Measurements from ENCODE around the gene TMPRSS6.

TMPRSS6 gene

DNA sequence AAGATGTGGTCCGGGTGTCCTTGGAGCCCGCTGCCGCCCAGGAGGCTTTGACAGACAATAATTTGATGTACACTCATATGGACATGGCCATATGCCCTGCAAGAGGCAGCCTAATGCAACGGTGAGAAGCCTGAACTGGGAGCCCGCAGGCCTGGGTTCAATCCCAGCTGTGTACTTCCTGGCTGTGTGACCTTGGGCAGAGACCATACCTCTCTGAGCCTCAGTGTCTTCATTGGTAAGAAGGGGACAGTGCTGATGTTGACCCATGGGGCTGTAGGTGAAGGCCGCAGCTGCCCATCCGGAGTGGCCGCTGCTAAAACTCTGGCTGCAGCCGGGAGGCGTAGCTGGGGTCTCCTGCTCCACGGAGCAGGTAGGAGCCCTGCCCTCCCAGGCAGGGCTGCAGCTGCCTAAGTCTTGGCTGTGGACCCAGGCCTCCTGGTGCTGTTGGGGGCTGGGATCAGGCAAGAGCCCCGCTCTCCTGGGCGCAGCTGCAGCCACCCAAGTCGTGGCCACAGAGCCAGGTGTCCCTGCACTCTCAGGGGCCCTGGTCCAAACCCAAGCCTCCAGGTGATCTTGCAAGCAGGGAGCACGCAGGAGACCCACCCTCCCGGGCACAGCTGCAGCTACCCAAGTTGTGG, 31.3 kb upstream of the TMPRSS6 start:
- FAIRE-seq = no peak

GRCh38 chr22:37139762-37140161, 30.2 kb upstream of the TMPRSS6 start:
- no peak for FAIRE-seq

DNA sequence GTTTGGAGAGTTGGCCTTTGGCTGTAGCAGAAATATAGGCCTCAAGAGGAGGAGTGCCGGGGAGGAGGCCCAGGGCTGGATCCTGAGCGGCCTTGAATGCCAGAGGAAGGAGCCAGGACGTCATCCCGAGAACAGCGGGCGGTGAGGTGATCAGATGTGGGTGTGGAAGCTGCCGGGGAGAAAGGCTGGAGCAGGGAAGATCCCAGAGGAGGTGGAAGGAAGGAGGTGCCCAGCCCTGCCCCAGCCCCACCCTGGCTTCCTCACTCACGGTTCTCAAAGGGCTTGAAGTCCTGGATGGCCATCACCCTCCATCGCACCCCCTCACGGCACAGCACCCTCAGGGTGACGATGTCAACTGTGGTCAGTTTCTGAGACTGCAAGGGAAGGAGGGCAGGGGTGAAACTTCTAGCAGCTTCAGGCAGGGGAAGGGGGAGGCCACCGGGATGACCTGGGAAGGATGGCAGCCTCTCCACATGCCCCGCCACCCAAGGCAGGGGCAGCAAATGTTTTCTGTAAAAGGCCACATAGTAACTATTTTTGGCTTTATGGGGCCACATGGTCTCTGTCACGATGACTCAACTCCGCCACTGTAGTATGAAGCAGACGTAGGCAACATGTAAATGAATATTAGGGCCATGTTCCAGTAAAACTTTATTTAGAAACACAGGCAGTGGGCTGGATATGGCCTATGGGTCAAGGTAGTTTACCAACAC, 29.5 kb upstream of the TMPRSS6 start:
- FAIRE-seq = no peak

GRCh38 chr22:37137903-37138665, 28.6 kb upstream of the TMPRSS6 start:
- FAIRE-seq = no peak

DNA sequence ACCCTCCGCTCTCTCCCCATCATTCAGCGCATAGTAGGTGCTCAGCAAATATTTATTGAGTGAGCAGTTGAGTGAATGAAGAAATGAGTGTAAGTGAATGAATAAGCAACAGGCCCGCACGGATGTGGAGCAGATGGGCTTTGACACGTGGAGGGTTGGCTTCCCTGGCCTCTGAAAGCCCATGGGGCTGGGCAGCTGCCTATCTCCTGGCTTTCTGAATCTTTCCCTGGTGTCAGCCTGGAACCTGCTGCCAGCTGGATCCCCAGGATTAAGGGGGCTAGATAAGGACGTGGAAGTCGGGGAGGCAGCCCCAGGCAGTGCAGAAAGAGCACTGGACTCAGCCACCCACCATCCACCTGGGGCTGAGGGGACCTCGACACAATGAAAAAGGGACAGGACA, 27.6 kb upstream of the TMPRSS6 start:
- FAIRE-seq = no peak

DNA sequence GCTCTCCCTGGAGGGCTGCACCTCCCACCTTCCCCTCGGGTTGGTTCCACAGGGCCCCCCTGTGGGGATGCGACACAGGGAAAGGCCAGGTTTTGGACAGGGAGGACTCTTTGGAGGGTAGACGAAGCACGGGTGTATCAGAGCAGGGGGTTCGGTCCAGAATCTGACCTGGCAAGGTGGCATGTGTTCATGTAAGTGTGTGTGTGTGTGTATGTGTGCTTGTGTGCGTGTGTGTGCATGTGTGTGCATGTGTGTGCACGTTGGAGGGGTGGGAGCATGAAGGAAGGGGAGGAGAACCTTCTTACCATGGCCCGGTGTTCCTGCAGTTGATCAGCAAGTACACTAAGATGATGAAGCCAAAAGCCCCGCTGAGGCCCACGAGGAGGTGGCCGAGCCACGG, 25.5 kb upstream of the TMPRSS6 start:
- FAIRE-seq = no peak

- FAIRE-seq = no peak
Observed at GRCh38 chr22:37133304-37134018, 23.9 kb upstream of the TMPRSS6 start.

DNA sequence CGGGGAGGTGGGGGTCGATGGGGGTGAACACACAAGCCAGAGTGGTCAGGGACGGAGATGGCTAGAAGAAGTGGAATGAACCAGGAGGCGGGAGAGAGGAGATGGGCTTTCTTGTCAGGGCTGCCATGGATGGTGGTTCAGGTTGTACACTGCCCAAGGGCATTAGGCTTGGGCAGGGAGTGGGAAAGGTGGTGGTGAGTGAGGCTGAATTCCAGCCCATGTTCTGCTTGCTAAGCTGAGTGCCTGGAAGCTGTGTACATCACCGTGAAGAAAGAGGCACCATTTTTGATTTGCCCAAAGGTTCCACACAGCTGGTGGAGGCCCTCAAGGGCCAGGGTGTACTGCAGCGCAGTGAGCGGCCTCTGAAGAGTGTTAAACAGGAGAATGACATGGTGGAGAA, 23.3 kb upstream of the TMPRSS6 start:
- no peak for FAIRE-seq

GRCh38 chr22:37129866-37130441, 20.4 kb upstream of the TMPRSS6 start:
- FAIRE-seq = no peak

DNA sequence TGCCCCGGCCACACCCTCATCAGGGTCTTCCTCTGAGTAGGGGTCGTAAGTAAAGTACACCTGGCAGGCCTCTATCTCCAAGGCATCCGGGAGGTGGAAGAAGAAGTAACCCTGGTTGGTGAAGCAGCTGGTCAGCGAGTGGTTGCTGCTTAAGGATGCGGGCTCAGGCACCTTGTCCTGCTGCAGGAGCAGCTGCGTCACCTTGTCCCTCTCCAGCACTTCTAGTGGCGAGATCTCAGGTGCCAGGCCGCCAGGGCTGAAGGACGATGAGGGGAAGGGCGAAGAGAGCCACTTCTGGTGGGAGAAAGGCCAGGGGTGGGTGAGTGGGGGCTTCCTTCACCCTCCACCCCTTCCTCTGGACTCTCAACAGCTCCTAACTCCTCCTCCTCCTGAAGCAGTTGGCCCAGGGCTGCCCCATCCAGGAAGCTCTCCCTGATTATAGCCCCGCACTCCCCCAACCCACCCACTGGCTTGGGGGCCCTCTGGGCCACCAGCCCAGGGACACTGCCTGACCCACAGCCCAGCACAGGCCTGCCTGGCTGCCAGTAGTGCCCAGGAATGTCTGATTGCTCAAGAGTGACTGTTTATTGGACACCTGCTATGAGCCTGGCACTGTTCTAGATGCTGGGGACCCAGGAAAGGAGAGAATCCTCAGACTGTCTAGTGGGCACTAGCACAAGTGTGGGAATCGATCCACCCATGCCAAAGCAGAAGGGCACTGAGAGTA, 19.2 kb upstream of the TMPRSS6 start:
- no peak for FAIRE-seq

GRCh38 chr22:37127350-37127878, 17.9 kb upstream of the TMPRSS6 start:
- FAIRE-seq = no peak

DNA sequence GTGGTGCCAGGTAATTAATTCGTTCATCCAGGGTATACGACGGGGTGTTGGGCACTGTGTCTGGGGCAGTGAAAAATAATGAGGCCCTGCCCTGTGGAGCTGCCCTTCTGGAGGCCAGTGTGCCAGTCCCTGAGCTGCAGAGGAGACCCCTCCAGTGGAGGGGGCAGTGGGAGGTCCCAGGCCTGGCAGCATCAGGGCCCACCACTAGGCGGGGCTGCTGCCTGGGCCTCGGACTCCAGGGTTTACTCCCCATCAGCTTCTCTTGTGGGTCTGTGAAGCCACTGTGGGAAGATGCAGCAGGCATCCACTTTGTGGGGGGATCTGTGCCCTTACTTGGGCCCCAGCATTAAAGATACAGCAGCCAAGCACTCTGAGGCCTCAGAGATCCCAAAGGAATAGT, 17.4 kb upstream of the TMPRSS6 start:
- no peak for FAIRE-seq

GRCh38 chr22:37126383-37126782, 16.9 kb upstream of the TMPRSS6 start:
- FAIRE-seq = no peak

GRCh38 chr22:37123649-37124048, 14.1 kb upstream of the TMPRSS6 start:
- FAIRE-seq = no peak

GRCh38 chr22:37122598-37123180, 13.2 kb upstream of the TMPRSS6 start:
- no peak for FAIRE-seq

- no peak for FAIRE-seq
Observed at GRCh38 chr22:37121887-37122591, 12.5 kb upstream of the TMPRSS6 start.

GRCh38 chr22:37120569-37121340, 11.2 kb upstream of the TMPRSS6 start:
- no peak for FAIRE-seq

- no peak for FAIRE-seq
Observed at GRCh38 chr22:37119872-37120271, 10.4 kb upstream of the TMPRSS6 start.

GRCh38 chr22:37118083-37118482, 8.6 kb upstream of the TMPRSS6 start:
- no peak for FAIRE-seq

- no peak for FAIRE-seq
Observed at GRCh38 chr22:37117092-37117491, 7.6 kb upstream of the TMPRSS6 start.

Data from G401.6 (cell line).